ENCODE data around the gene TTC39C.

The TTC39C gene

GRCh38 chr18:23986600-23987359 is 27.8 kb upstream of the TTC39C start:
- no peak overlapping the region for H4K8ac ChIP-seq (ENCODE audit: low read length)
- H3K18ac ChIP-seq (ENCODE audit: low read depth in 1 of 2, low read length in 2 of 2), result no peak overlapping the region
- no peak overlapping the region for H3K27ac ChIP-seq (ENCODE audit: low read length, poor library complexity, severe bottlenecking)
- H2BK5ac ChIP-seq (ENCODE audit: low read depth, low read length, poor library complexity, severe bottlenecking), result no peak overlapping the region
- H3K79me1 ChIP-seq (replicated peaks; ENCODE audit: low read length, poor library complexity, severe bottlenecking), result no peaks in the 10 kb centered on the region
- H3K9ac ChIP-seq (ENCODE audit: low read length), result no peak overlapping the region
- no peak overlapping the region for H3K4me2 ChIP-seq (ENCODE audit: low read length, poor library complexity, severe bottlenecking)
- no peaks in the 10 kb centered on the region for H3K27me3 ChIP-seq (ENCODE audit: control insufficient read depth in 1 of 2, insufficient read depth in 1 of 2, low read length in 2 of 2)
- H2BK12ac ChIP-seq (ENCODE audit: low read length in 2 of 2), result no peak overlapping the region
- no peaks in the 10 kb centered on the region for H3K36me3 ChIP-seq (ENCODE audit: control insufficient read depth in 1 of 2, insufficient read depth in 2 of 2, low read depth in 1 of 2, low read length in 2 of 2)
- peaks cover 5% of the 10 kb centered on the region for H3K9me3 ChIP-seq (ENCODE audit: control insufficient read depth, low read length)
- H3K23ac ChIP-seq (ENCODE audit: low read length in 2 of 2), result no peak overlapping the region
- no peak overlapping the region for H2BK15ac ChIP-seq (ENCODE audit: low read depth, poor library complexity, severe bottlenecking)
- H3K14ac ChIP-seq (ENCODE audit: low read length in 2 of 2), result no peak overlapping the region
- no peak overlapping the region for H2AFZ ChIP-seq (ENCODE audit: low read depth, low read length)
- no peak overlapping the region for H2AK5ac ChIP-seq (ENCODE audit: low read length, severe bottlenecking)
- H3K4ac ChIP-seq (ENCODE audit: low read depth in 1 of 2, low read length in 2 of 2), result no peak overlapping the region
- no peak overlapping the region for H4K91ac ChIP-seq (ENCODE audit: low read length)
- H3K4me3 ChIP-seq (ENCODE audit: insufficient read depth in 1 of 2, low read depth in 1 of 2, low read length in 2 of 2), result no peak overlapping the region
- H2BK120ac ChIP-seq (ENCODE audit: low read depth, low read length), result no peak overlapping the region
- H3K4me1 ChIP-seq (ENCODE audit: control insufficient read depth, insufficient read depth, low read depth, low read length), result no peaks in the 10 kb centered on the region
- DNase-seq, result no peak

- no peaks in the 10 kb centered on the region for H3K27me3 ChIP-seq (ENCODE audit: control insufficient read depth in 1 of 2, insufficient read depth in 1 of 2, low read length in 2 of 2)
- H2AFZ ChIP-seq (ENCODE audit: low read depth, low read length), result no peak overlapping the region
- DNase-seq, result no peak
- no peak overlapping the region for H2AK5ac ChIP-seq (ENCODE audit: low read length, severe bottlenecking)
- WGBS, result 86% methylated on average over 2 of the region's 6 CpGs
- no peak overlapping the region for H3K4ac ChIP-seq (ENCODE audit: low read depth in 1 of 2, low read length in 2 of 2)
- no peak overlapping the region for H2BK15ac ChIP-seq (ENCODE audit: low read depth, poor library complexity, severe bottlenecking)
- no peak overlapping the region for H4K8ac ChIP-seq (ENCODE audit: low read length)
- H3K9me3 ChIP-seq (ENCODE audit: control insufficient read depth, low read length), result peaks cover 4% of the 10 kb centered on the region
- no peak overlapping the region for H2BK12ac ChIP-seq (ENCODE audit: low read length in 2 of 2)
- no peak overlapping the region for H3K4me3 ChIP-seq (ENCODE audit: insufficient read depth in 1 of 2, low read depth in 1 of 2, low read length in 2 of 2)
- no peak overlapping the region for H3K27ac ChIP-seq (ENCODE audit: low read length, poor library complexity, severe bottlenecking)
- H3K18ac ChIP-seq (ENCODE audit: low read depth in 1 of 2, low read length in 2 of 2), result no peak overlapping the region
- no peak overlapping the region for H2BK120ac ChIP-seq (ENCODE audit: low read depth, low read length)
- no peak overlapping the region for H3K9ac ChIP-seq (ENCODE audit: low read length)
- no peaks in the 10 kb centered on the region for H3K36me3 ChIP-seq (ENCODE audit: control insufficient read depth in 1 of 2, insufficient read depth in 2 of 2, low read depth in 1 of 2, low read length in 2 of 2)
- H3K4me2 ChIP-seq (ENCODE audit: low read length, poor library complexity, severe bottlenecking), result no peak overlapping the region
- H3K79me1 ChIP-seq (replicated peaks; ENCODE audit: low read length, poor library complexity, severe bottlenecking), result no peaks in the 10 kb centered on the region
- H3K14ac ChIP-seq (ENCODE audit: low read length in 2 of 2), result no peak overlapping the region
- H4K91ac ChIP-seq (ENCODE audit: low read length), result no peak overlapping the region
- H2BK5ac ChIP-seq (ENCODE audit: low read depth, low read length, poor library complexity, severe bottlenecking), result no peak overlapping the region
- H3K4me1 ChIP-seq (ENCODE audit: control insufficient read depth, insufficient read depth, low read depth, low read length), result peaks cover 3% of the 10 kb centered on the region
- no peak overlapping the region for H3K23ac ChIP-seq (ENCODE audit: low read length in 2 of 2)
Observed at GRCh38 chr18:23990474-23991410, 23.8 kb upstream of the TTC39C start.

GRCh38 chr18:23992089-23992940 is 22.2 kb upstream of the TTC39C start:
- Histone ChIP-seq H3K9me3 (ENCODE audit: control insufficient read depth, low read length) (no peaks in the 10 kb centered on the region), H3K14ac (ENCODE audit: low read length in 2 of 2) (no peak overlapping the region), H2AK5ac (ENCODE audit: low read length, severe bottlenecking) (no peak overlapping the region), H3K79me1 (replicated peaks; ENCODE audit: low read length, poor library complexity, severe bottlenecking) (no peaks in the 10 kb centered on the region), H3K36me3 (ENCODE audit: control insufficient read depth in 1 of 2, insufficient read depth in 2 of 2, low read depth in 1 of 2, low read length in 2 of 2) (no peaks in the 10 kb centered on the region), H3K4me2 (ENCODE audit: low read length, poor library complexity, severe bottlenecking) (no peak overlapping the region), H3K9ac (ENCODE audit: low read length) (no peak overlapping the region), H3K4me3 (ENCODE audit: insufficient read depth in 1 of 2, low read depth in 1 of 2, low read length in 2 of 2) (no peak overlapping the region), H3K18ac (ENCODE audit: low read depth in 1 of 2, low read length in 2 of 2) (peak overlapping the region in 1 of 2 experiments; percentile 15), H3K23ac (ENCODE audit: low read length in 2 of 2) (no peak overlapping the region), H3K4me1 (ENCODE audit: control insufficient read depth, insufficient read depth, low read depth, low read length) (peaks cover 3% of the 10 kb centered on the region), H2BK12ac (ENCODE audit: low read length in 2 of 2) (no peak overlapping the region), H3K27ac (ENCODE audit: low read length, poor library complexity, severe bottlenecking) (no peak overlapping the region), H4K8ac (ENCODE audit: low read length) (no peak overlapping the region), H3K4ac (ENCODE audit: low read depth in 1 of 2, low read length in 2 of 2) (no peak overlapping the region), H3K27me3 (ENCODE audit: control insufficient read depth in 1 of 2, insufficient read depth in 1 of 2, low read length in 2 of 2) (no peaks in the 10 kb centered on the region), H2AFZ (ENCODE audit: low read depth, low read length) (no peak overlapping the region), H2BK15ac (ENCODE audit: low read depth, poor library complexity, severe bottlenecking) (no peak overlapping the region), H2BK120ac (ENCODE audit: low read depth, low read length) (no peak overlapping the region), H2BK5ac (ENCODE audit: low read depth, low read length, poor library complexity, severe bottlenecking) (no peak overlapping the region), H4K91ac (ENCODE audit: low read length) (no peak overlapping the region)
- WGBS, result 94% methylated on average over 3 of the region's 7 CpGs
- no peak for DNase-seq

GRCh38 chr18:23992941-23993280 is 21.6 kb upstream of the TTC39C start:
- Histone ChIP-seq H3K79me1 (replicated peaks; ENCODE audit: low read length, poor library complexity, severe bottlenecking) (no peaks in the 10 kb centered on the region), H2BK12ac (ENCODE audit: low read length in 2 of 2) (no peak overlapping the region), H3K23ac (ENCODE audit: low read length in 2 of 2) (no peak overlapping the region), H2AK5ac (ENCODE audit: low read length, severe bottlenecking) (no peak overlapping the region), H3K36me3 (ENCODE audit: control insufficient read depth in 1 of 2, insufficient read depth in 2 of 2, low read depth in 1 of 2, low read length in 2 of 2) (no peaks in the 10 kb centered on the region), H3K9ac (ENCODE audit: low read length) (no peak overlapping the region), H3K4me3 (ENCODE audit: insufficient read depth in 1 of 2, low read depth in 1 of 2, low read length in 2 of 2) (no peak overlapping the region), H3K27ac (ENCODE audit: low read length, poor library complexity, severe bottlenecking) (no peak overlapping the region), H3K4ac (ENCODE audit: low read depth in 1 of 2, low read length in 2 of 2) (no peak overlapping the region), H4K8ac (ENCODE audit: low read length) (no peak overlapping the region), H3K18ac (ENCODE audit: low read depth in 1 of 2, low read length in 2 of 2) (no peak overlapping the region), H3K14ac (ENCODE audit: low read length in 2 of 2) (no peak overlapping the region), H3K4me2 (ENCODE audit: low read length, poor library complexity, severe bottlenecking) (no peak overlapping the region), H3K9me3 (ENCODE audit: control insufficient read depth, low read length) (no peaks in the 10 kb centered on the region), H2BK5ac (ENCODE audit: low read depth, low read length, poor library complexity, severe bottlenecking) (no peak overlapping the region), H2BK120ac (ENCODE audit: low read depth, low read length) (no peak overlapping the region), H3K4me1 (ENCODE audit: control insufficient read depth, insufficient read depth, low read depth, low read length) (peaks cover 3% of the 10 kb centered on the region), H2BK15ac (ENCODE audit: low read depth, poor library complexity, severe bottlenecking) (no peak overlapping the region), H2AFZ (ENCODE audit: low read depth, low read length) (no peak overlapping the region), H3K27me3 (ENCODE audit: control insufficient read depth in 1 of 2, insufficient read depth in 1 of 2, low read length in 2 of 2) (no peaks in the 10 kb centered on the region), H4K91ac (ENCODE audit: low read length) (no peak overlapping the region)
- WGBS, result 79% methylated on average over 2 of the region's 2 CpGs
- no peak for DNase-seq

Data from mesenchymal stem cell (in vitro differentiated cells and primary cell).